T-helper 2 cell treated with Interferon-gamma antibody and Interleukin-4, amounts not matched to agents 5 μg/mL and 100 μg/mL, for 36 hours (primary cell): ENCODE measurements around the gene FAM3B.

Experiments
- DNase-seq: peaks from one replicate; pipeline ENCODE4 v3.0.0; 2021; ENCODE audit warnings: low spot score
- H3K27ac Mint-ChIP-seq: one replicate; pipeline ENCODE4 v1.8.0; 2021; ENCODE audit warnings: mild to moderate bottlenecking, mixed read lengths
- H3K27me3 Mint-ChIP-seq: one replicate; pipeline ENCODE4 v1.8.0; 2021; ENCODE audit warnings: low read depth, mixed read lengths
- H3K36me3 Mint-ChIP-seq: one replicate; pipeline ENCODE4 v1.8.0; 2021; ENCODE audit warnings: low read depth, mixed read lengths
- H3K4me1 Mint-ChIP-seq: one replicate; pipeline ENCODE4 v1.8.0; 2021; ENCODE audit warnings: low read depth, mixed read lengths
- H3K4me3 Mint-ChIP-seq: one replicate; pipeline ENCODE4 v1.8.0; 2022; ENCODE audit warnings: mild to moderate bottlenecking, moderate library complexity, mixed read lengths
- H3K9me3 Mint-ChIP-seq: one replicate; pipeline ENCODE4 v1.8.0; 2021; ENCODE audit warnings: mixed read lengths

FAM3B gene

GRCh38 chr21:41374177-41374712 lies 57.6 kb downstream of the FAM3B start:
- Mint-ChIP-seq H3K9me3 (no peaks in the 10 kb centered on the region), H3K36me3 (peaks cover 5% of the 10 kb centered on the region), H3K4me1 (peaks cover 14% of the 10 kb centered on the region), H3K4me3 (no peak overlapping the region), H3K27ac (no peak overlapping the region), H3K27me3 (no peaks in the 10 kb centered on the region)
- DNase-seq = no peak

GRCh38 chr21:41374867-41375533 lies 58.4 kb downstream of the FAM3B start:
- peaks cover 11% of the 10 kb centered on the region for H3K4me1 Mint-ChIP-seq
- peak overlapping the region; percentile 42 for H3K27ac Mint-ChIP-seq
- H3K9me3 Mint-ChIP-seq = no peaks in the 10 kb centered on the region
- peaks cover 5% of the 10 kb centered on the region for H3K36me3 Mint-ChIP-seq
- no peaks in the 10 kb centered on the region for H3K27me3 Mint-ChIP-seq
- no peak overlapping the region for H3K4me3 Mint-ChIP-seq
- no peak for DNase-seq

- H3K27me3 Mint-ChIP-seq = no peaks in the 10 kb centered on the region
- no peak overlapping the region for H3K27ac Mint-ChIP-seq
- H3K4me1 Mint-ChIP-seq = peaks cover 4% of the 10 kb centered on the region
- H3K36me3 Mint-ChIP-seq = peaks cover 5% of the 10 kb centered on the region
- no peak for DNase-seq
- H3K4me3 Mint-ChIP-seq = no peak overlapping the region
- H3K9me3 Mint-ChIP-seq = no peaks in the 10 kb centered on the region
Measured at GRCh38 chr21:41375875-41376274, 59.3 kb downstream of the FAM3B start.

- no peaks in the 10 kb centered on the region for H3K4me1 Mint-ChIP-seq
- H3K36me3 Mint-ChIP-seq = peaks cover 10% of the 10 kb centered on the region
- H3K27ac Mint-ChIP-seq = no peak overlapping the region
- H3K27me3 Mint-ChIP-seq = no peaks in the 10 kb centered on the region
- no peaks in the 10 kb centered on the region for H3K9me3 Mint-ChIP-seq
- no peak overlapping the region for H3K4me3 Mint-ChIP-seq
- no peak for DNase-seq
Measured at GRCh38 chr21:41377715-41378114, 61.1 kb downstream of the FAM3B start.

GRCh38 chr21:41378849-41379248 lies 62.2 kb downstream of the FAM3B start:
- Mint-ChIP-seq H3K36me3 (peaks cover 10% of the 10 kb centered on the region), H3K27me3 (no peaks in the 10 kb centered on the region), H3K4me1 (no peaks in the 10 kb centered on the region), H3K4me3 (no peak overlapping the region), H3K9me3 (no peaks in the 10 kb centered on the region), H3K27ac (no peak overlapping the region)
- no peak for DNase-seq

- Mint-ChIP-seq H3K27me3 (no peaks in the 10 kb centered on the region), H3K4me1 (no peaks in the 10 kb centered on the region), H3K36me3 (peaks cover 10% of the 10 kb centered on the region), H3K4me3 (no peak overlapping the region), H3K9me3 (no peaks in the 10 kb centered on the region), H3K27ac (no peak overlapping the region)
- DNase-seq = no peak
Measured at GRCh38 chr21:41379901-41380300, 63.3 kb downstream of the FAM3B start.

GRCh38 chr21:41381731-41382130 lies 65.1 kb downstream of the FAM3B start:
- H3K4me3 Mint-ChIP-seq = no peak overlapping the region
- no peak overlapping the region for H3K27ac Mint-ChIP-seq
- no peak for DNase-seq
- no peaks in the 10 kb centered on the region for H3K9me3 Mint-ChIP-seq
- H3K27me3 Mint-ChIP-seq = no peaks in the 10 kb centered on the region
- H3K36me3 Mint-ChIP-seq = peaks cover 10% of the 10 kb centered on the region
- H3K4me1 Mint-ChIP-seq = no peaks in the 10 kb centered on the region

GRCh38 chr21:41387042-41387819 lies 70.6 kb downstream of the FAM3B start:
- Mint-ChIP-seq H3K27ac (no peak overlapping the region), H3K9me3 (no peaks in the 10 kb centered on the region), H3K4me3 (no peak overlapping the region), H3K4me1 (no peaks in the 10 kb centered on the region), H3K27me3 (no peaks in the 10 kb centered on the region), H3K36me3 (peaks cover 4% of the 10 kb centered on the region)
- DNase-seq = no peak

GRCh38 chr21:41387824-41388223 lies 71.2 kb downstream of the FAM3B start:
- H3K9me3 Mint-ChIP-seq = no peaks in the 10 kb centered on the region
- DNase-seq = no peak
- H3K4me3 Mint-ChIP-seq = no peak overlapping the region
- no peaks in the 10 kb centered on the region for H3K4me1 Mint-ChIP-seq
- H3K27ac Mint-ChIP-seq = no peak overlapping the region
- H3K27me3 Mint-ChIP-seq = no peaks in the 10 kb centered on the region
- peaks cover 4% of the 10 kb centered on the region for H3K36me3 Mint-ChIP-seq

- no peaks in the 10 kb centered on the region for H3K27me3 Mint-ChIP-seq
- H3K9me3 Mint-ChIP-seq = no peaks in the 10 kb centered on the region
- DNase-seq = no peak
- H3K4me3 Mint-ChIP-seq = no peak overlapping the region
- H3K4me1 Mint-ChIP-seq = no peaks in the 10 kb centered on the region
- no peak overlapping the region for H3K27ac Mint-ChIP-seq
- H3K36me3 Mint-ChIP-seq = peaks cover 4% of the 10 kb centered on the region
Measured at GRCh38 chr21:41388259-41388658, 71.7 kb downstream of the FAM3B start.

- Mint-ChIP-seq H3K4me3 (no peak overlapping the region), H3K27ac (no peak overlapping the region), H3K27me3 (no peaks in the 10 kb centered on the region), H3K36me3 (peaks cover 6% of the 10 kb centered on the region), H3K9me3 (no peaks in the 10 kb centered on the region), H3K4me1 (no peaks in the 10 kb centered on the region)
- no peak for DNase-seq
Measured at GRCh38 chr21:41390043-41390639, 73.5 kb downstream of the FAM3B start.

GRCh38 chr21:41393876-41394465 lies 77.4 kb downstream of the FAM3B start:
- H3K36me3 Mint-ChIP-seq = peaks cover 14% of the 10 kb centered on the region
- H3K27me3 Mint-ChIP-seq = no peaks in the 10 kb centered on the region
- H3K4me1 Mint-ChIP-seq = no peaks in the 10 kb centered on the region
- no peak overlapping the region for H3K4me3 Mint-ChIP-seq
- no peak overlapping the region for H3K27ac Mint-ChIP-seq
- H3K9me3 Mint-ChIP-seq = no peaks in the 10 kb centered on the region
- DNase-seq = no peak

- DNase-seq = no peak
- H3K9me3 Mint-ChIP-seq = no peaks in the 10 kb centered on the region
- H3K36me3 Mint-ChIP-seq = peaks cover 15% of the 10 kb centered on the region
- no peaks in the 10 kb centered on the region for H3K4me1 Mint-ChIP-seq
- H3K27ac Mint-ChIP-seq = no peak overlapping the region
- H3K4me3 Mint-ChIP-seq = no peak overlapping the region
- no peaks in the 10 kb centered on the region for H3K27me3 Mint-ChIP-seq
Measured at GRCh38 chr21:41396558-41397075, 80.0 kb downstream of the FAM3B start.

GRCh38 chr21:41397471-41397891 lies 80.9 kb downstream of the FAM3B start:
- DNase-seq = no peak
- Mint-ChIP-seq H3K27me3 (no peaks in the 10 kb centered on the region), H3K4me1 (no peaks in the 10 kb centered on the region), H3K4me3 (no peak overlapping the region), H3K27ac (no peak overlapping the region), H3K36me3 (peaks cover 17% of the 10 kb centered on the region), H3K9me3 (no peaks in the 10 kb centered on the region)
